GM19099 (cell line): ENCODE measurements around the gene SDK2.

Experiments used
- POLR2A ChIP-seq: IDR thresholded peaks from 3 replicates; pipeline ENCODE4 v1.6.1; 2011; ENCODE audit warnings: low read depth; ENCODE audit not compliant: insufficient read length; ENCODE audit errors: extremely low read depth

Gene SDK2

GRCh38 chr17:73393962-73394361 lies 250.3 kb downstream of the SDK2 start:
- TF ChIP-seq POLR2A: no peak

GRCh38 chr17:73393381-73393780 lies 250.9 kb downstream of the SDK2 start:
- TF ChIP-seq POLR2A: no peak

GRCh38 chr17:73391331-73392265 lies 252.6 kb downstream of the SDK2 start:
- TF ChIP-seq POLR2A: no peak

GRCh38 chr17:73390851-73391250 lies 253.4 kb downstream of the SDK2 start:
- TF ChIP-seq POLR2A: no peak

GRCh38 chr17:73390221-73390620 lies 254.0 kb downstream of the SDK2 start:
- TF ChIP-seq POLR2A: no peak

GRCh38 chr17:73389411-73389810 lies 254.8 kb downstream of the SDK2 start:
- TF ChIP-seq POLR2A: no peak

GRCh38 chr17:73388578-73388905 lies 255.7 kb downstream of the SDK2 start:
- TF ChIP-seq POLR2A: no peak

- TF ChIP-seq POLR2A: no peak
These were observed 256.3 kb downstream of the SDK2 start for GRCh38 chr17:73387746-73388577.

GRCh38 chr17:73386561-73386960 lies 257.7 kb downstream of the SDK2 start:
- no peak for TF ChIP-seq POLR2A

- no peak for TF ChIP-seq POLR2A
These were observed 259.3 kb downstream of the SDK2 start for GRCh38 chr17:73384926-73385325.

- TF ChIP-seq POLR2A: no peak
These were observed 263.7 kb downstream of the SDK2 start for GRCh38 chr17:73380439-73381106.

GRCh38 chr17:73379826-73380225 lies 264.4 kb downstream of the SDK2 start:
- no peak for TF ChIP-seq POLR2A

GRCh38 chr17:73378974-73379470 lies 265.2 kb downstream of the SDK2 start:
- no peak for TF ChIP-seq POLR2A

- no peak for TF ChIP-seq POLR2A
These were observed 267.6 kb downstream of the SDK2 start for GRCh38 chr17:73376636-73377035.

GRCh38 chr17:73376152-73376551 lies 268.1 kb downstream of the SDK2 start:
- no peak for TF ChIP-seq POLR2A
